Cerebellar nuclear complex (tissue), 1 donor: Measurements from ENCODE around the gene TULP4.
"Not testable (repeated sequence)": the region's sequence is repeated elsewhere in the genome, so short reads cannot be mapped to it uniquely, and the experiment has no call there.

Experiments used
- DNase-seq, 2 experiments: peaks; one replicate each; lab custom pipeline; 2025; lab: John Stamatoyannopoulos, UW

Gene TULP4

GRCh38 chr6:158529629-158530028 lies 217.4 kb downstream of the TULP4 start:
- no peak for DNase-seq

- DNase-seq, result no peak
These were observed 219.3 kb downstream of the TULP4 start for GRCh38 chr6:158531566-158531965.

GRCh38 chr6:158531970-158532369 lies 219.7 kb downstream of the TULP4 start:
- DNase-seq, result no peak

- no peak for DNase-seq
These were observed 224.0 kb downstream of the TULP4 start for GRCh38 chr6:158536084-158536890.

- no peak for DNase-seq
These were observed 224.9 kb downstream of the TULP4 start for GRCh38 chr6:158536891-158537798.

- DNase-seq, result no peak
These were observed 226.5 kb downstream of the TULP4 start for GRCh38 chr6:158538741-158539140.

- DNase-seq, result no peak
These were observed 227.1 kb downstream of the TULP4 start for GRCh38 chr6:158539413-158539812.

- no peak for DNase-seq
These were observed 227.6 kb downstream of the TULP4 start for GRCh38 chr6:158539881-158540280.

- DNase-seq, result no peak
These were observed 231.4 kb downstream of the TULP4 start for GRCh38 chr6:158543606-158544185.

- no peak for DNase-seq
These were observed 232.2 kb downstream of the TULP4 start for GRCh38 chr6:158544428-158544827.

GRCh38 chr6:158545043-158545966 lies 233.0 kb downstream of the TULP4 start:
- no peak for DNase-seq

GRCh38 chr6:158548418-158549161 lies 236.3 kb downstream of the TULP4 start:
- no peak for DNase-seq

- no peak for DNase-seq
These were observed 240.0 kb downstream of the TULP4 start for GRCh38 chr6:158552055-158552795.

GRCh38 chr6:158552796-158553138 lies 240.5 kb downstream of the TULP4 start:
- DNase-seq, result no peak

GRCh38 chr6:158554611-158555361 lies 242.5 kb downstream of the TULP4 start:
- DNase-seq, result no peak

GRCh38 chr6:158556113-158556512 lies 243.8 kb downstream of the TULP4 start:
- DNase-seq, result no peak

- not testable (repeated sequence) for DNase-seq
These were observed 244.8 kb downstream of the TULP4 start for GRCh38 chr6:158557110-158557509.

- no peak for DNase-seq
These were observed 245.7 kb downstream of the TULP4 start for GRCh38 chr6:158557927-158558326.
